Hepatocyte (in vitro differentiated cells): ENCODE data around the gene ZMYND10. TPM values are rescaled to one million over a fixed set of nuclear protein-coding genes. Genes with fewer than 3 reads are reported as not detected.

Source experiments
- DNase-seq: peaks from one replicate; pipeline ENCODE4 v3.0.0-alpha.2; 2016; ENCODE audit warnings: low spot score
- H2AFZ ChIP-seq: fragments of 200-600 bp; sonication (generic); 2 replicates; pipeline ENCODE4 v1.6.0; 2016; ENCODE audit warnings: antibody characterized with exemption, mild to moderate bottlenecking
- H3K27ac ChIP-seq: fragments of 200-600 bp; sonication (generic); 2 replicates; pipeline ENCODE4 v1.5.1; 2016; ENCODE audit warnings: mild to moderate bottlenecking
- H3K27me3 ChIP-seq: fragments of 200-600 bp; sonication (generic); 2 replicates; pipeline ENCODE4 v1.6.1; 2016
- H3K36me3 ChIP-seq: fragments of 200-600 bp; sonication (generic); replicated peaks from 2 replicates; pipeline ENCODE4 v1.5.1; 2016; ENCODE audit warnings: low read depth; ENCODE audit not compliant: insufficient read depth
- H3K4me1 ChIP-seq: fragments of 200-600 bp; sonication (generic); 2 replicates; pipeline ENCODE4 v1.5.1; 2016; ENCODE audit warnings: mild to moderate bottlenecking, moderate library complexity; ENCODE audit not compliant: insufficient read depth
- H3K4me2 ChIP-seq: fragments of 200-600 bp; sonication (generic); 2 replicates; pipeline ENCODE4 v1.6.0; 2016
- H3K4me3 ChIP-seq: fragments of 200-600 bp; sonication (generic); 2 replicates; pipeline ENCODE4 v1.5.1; 2016; ENCODE audit warnings: mild to moderate bottlenecking
- H3K79me2 ChIP-seq: fragments of 200-600 bp; sonication (generic); 2 replicates; pipeline ENCODE4 v1.6.0; 2017; ENCODE audit warnings: mild to moderate bottlenecking
- H3K9me2 ChIP-seq: fragments of 200-600 bp; sonication (generic); replicated peaks from 2 replicates; pipeline ENCODE4 v1.6.0; 2017; ENCODE audit warnings: mild to moderate bottlenecking; ENCODE audit not compliant: insufficient read depth
- H3K9me3 ChIP-seq: fragments of 200-600 bp; sonication (generic); 2 replicates; pipeline ENCODE4 v1.5.1; 2016; ENCODE audit warnings: low read depth, mild to moderate bottlenecking
- H4K20me1 ChIP-seq: fragments of 200-600 bp; sonication (generic); 2 replicates; pipeline ENCODE4 v1.6.0; 2016; ENCODE audit warnings: mild to moderate bottlenecking; ENCODE audit not compliant: insufficient read depth, poor library complexity, severe bottlenecking
- CTCF ChIP-seq: fragments of 200-600 bp; sonication (generic); IDR thresholded peaks from 2 replicates; pipeline ENCODE4 v1.5.1; 2016; ENCODE audit warnings: antibody characterized with exemption, mild to moderate bottlenecking; ENCODE audit not compliant: poor library complexity
- EZH2 ChIP-seq: fragments of 200-600 bp; sonication (generic); IDR thresholded peaks from 2 replicates; pipeline ENCODE4 v1.6.1; 2016; ENCODE audit warnings: antibody characterized with exemption, mild to moderate bottlenecking, borderline replicate concordance
- EZH2phosphoT487 ChIP-seq: fragments of 200-600 bp; sonication (generic); IDR thresholded peaks from one replicate; pipeline ENCODE4 v1.6.1; 2018; ENCODE audit warnings: antibody characterized with exemption, mild to moderate bottlenecking, low read depth, moderate library complexity; ENCODE audit not compliant: unreplicated experiment, severe bottlenecking
- WGBS: methylation state at CpG from one replicate; pipeline ENCODE4 v1.1.6; 2016; ENCODE audit warnings: low lambda C conversion rate; ENCODE audit errors: missing lambda C conversion rate; 5-methylcytosine and 5-hydroxymethylcytosine counted together
- polyA plus RNA-seq: library from polyadenylated mRNA; unstranded; fragments of >200 nt; fragmentation: Nextera tagmentation; extraction: Ambion mirVana; gene quantifications from 2 replicates; pipeline ENCODE4 v1.2.1, GENCODE V29; 2016
- total RNA-seq: library from RNA; depleted of rRNA; stranded (reverse); fragments of >200 nt; gene quantifications from 2 replicates; pipeline ENCODE4 v1.2.3, GENCODE V29; 2014

The ZMYND10 gene
- total and polyA plus RNA-seq, 2 experiments from 2014 or later = 0.20 to 0.77 TPM

- H3K9me2 ChIP-seq = no peaks in the 10 kb centered on the region
- H3K4me2 ChIP-seq = peak overlapping the region; percentile 93
- H4K20me1 ChIP-seq = peaks cover 3% of the 10 kb centered on the region
- no peaks in the 10 kb centered on the region for H3K36me3 ChIP-seq
- H3K9me3 ChIP-seq = no peaks in the 10 kb centered on the region
- TF ChIP-seq CTCF = no peak
- TF ChIP-seq EZH2phosphoT487 = no peak
- TF ChIP-seq EZH2 = no peak
- peaks cover 34% of the 10 kb centered on the region for H3K4me1 ChIP-seq
- WGBS = under 1% methylated on average over 68 of the region's 79 CpGs
- H3K27ac ChIP-seq = peak overlapping the region; percentile 92
- peak; percentile 99 for DNase-seq
- H3K79me2 ChIP-seq = peaks cover 41% of the 10 kb centered on the region
- peak overlapping the region; percentile 63 for H3K4me3 ChIP-seq
- peaks cover 25% of the 10 kb centered on the region for H3K27me3 ChIP-seq
- peak overlapping the region; percentile 69 for H2AFZ ChIP-seq
These were observed 8.2 kb downstream of the ZMYND10 start for GRCh38 chr3:50337175-50337861.

GRCh38 chr3:50336452-50337174, 8.9 kb downstream of the ZMYND10 start:
- DNase-seq = no peak
- H3K27ac ChIP-seq = peak overlapping the region; percentile 92
- no peaks in the 10 kb centered on the region for H3K36me3 ChIP-seq
- peak overlapping the region; percentile 63 for H3K4me3 ChIP-seq
- peaks cover 34% of the 10 kb centered on the region for H3K4me1 ChIP-seq
- H3K9me2 ChIP-seq = no peaks in the 10 kb centered on the region
- WGBS = under 1% methylated on average over 22 of the region's 31 CpGs
- TF ChIP-seq CTCF = no peak
- TF ChIP-seq EZH2phosphoT487 = no peak
- no peak for TF ChIP-seq EZH2
- no peaks in the 10 kb centered on the region for H3K9me3 ChIP-seq
- H3K27me3 ChIP-seq = peaks cover 22% of the 10 kb centered on the region
- peaks cover 3% of the 10 kb centered on the region for H4K20me1 ChIP-seq
- H3K79me2 ChIP-seq = peaks cover 47% of the 10 kb centered on the region
- peak overlapping the region; percentile 93 for H3K4me2 ChIP-seq
- peak overlapping the region; percentile 1 for H2AFZ ChIP-seq

- Histone ChIP-seq H4K20me1 (peaks cover 3% of the 10 kb centered on the region), H3K9me3 (no peaks in the 10 kb centered on the region), H3K4me2 (peak overlapping the region; percentile 93), H3K27ac (peak overlapping the region; percentile 92), H3K4me1 (peaks cover 24% of the 10 kb centered on the region), H3K79me2 (peaks cover 47% of the 10 kb centered on the region), H3K9me2 (no peaks in the 10 kb centered on the region), H3K27me3 (peaks cover under 1% of the 10 kb centered on the region), H2AFZ (no peak overlapping the region), H3K36me3 (no peaks in the 10 kb centered on the region), H3K4me3 (no peak overlapping the region)
- WGBS = 85% methylated on average over 5 of the region's 5 CpGs
- TF ChIP-seq EZH2 (no peak), EZH2phosphoT487 (no peak), CTCF (no peak)
- DNase-seq = no peak
These were observed 11.0 kb downstream of the ZMYND10 start for GRCh38 chr3:50334339-50335075.
